Adrenal gland (tissue), 12 donors: ENCODE results near the gene CHM. TPM values are rescaled to one million over a fixed set of nuclear protein-coding genes. Genes with fewer than 3 reads are reported as not detected.

Experiments
- DNase-seq, 7 donors: peaks; one replicate each; pipeline ENCODE4 v3.0.0-alpha.2; 2019 to 2020
- H3K27ac ChIP-seq, 5 donors: fragments of 200-600 bp; sonication (generic) in 4 of 5; 1 replicate in 3 of 5; 2 replicates in 2 of 5; pipeline versions ENCODE4 v1.5.1 to v1.8.0; 2016 to 2020; ENCODE audit warnings: mild to moderate bottlenecking in 1 of 5
- H3K27me3 ChIP-seq: fragments of 200-600 bp; 2 replicates; pipeline ENCODE4 v1.8.0; 2021
- H3K36me3 ChIP-seq, 2 donors: fragments of 200-600 bp; replicated peaks in 1 of 2; 1 replicate in 1 of 2; 2 replicates in 1 of 2; pipeline versions ENCODE4 v1.5.1 to v1.8.0; 2018 to 2022
- H3K4me1 ChIP-seq, 2 donors: fragments of 200-600 bp; replicated peaks in 1 of 2; 1 replicate in 1 of 2; 2 replicates in 1 of 2; pipeline versions ENCODE4 v1.5.1 to v1.8.0; 2018 to 2021
- H3K4me3 ChIP-seq, 4 donors: fragments of 200-600 bp; sonication (generic) in 3 of 4; one replicate each; pipeline ENCODE4 v1.5.1; 2016 to 2018
- H3K9me3 ChIP-seq, 3 donors: fragments of 200-600 bp; sonication (generic) in 1 of 3; replicated peaks in 1 of 3; 1 replicate in 2 of 3; 2 replicates in 1 of 3; pipeline versions ENCODE4 v1.5.1 to v1.8.0; 2016 to 2021
- POLR2A ChIP-seq, 2 donors: fragments of 450-650 bp; IDR thresholded peaks; one replicate each; pipeline ENCODE4 v1.6.1; 2017; ENCODE audit warnings: antibody characterized with exemption in 2 of 2, mild to moderate bottlenecking in 2 of 2, moderate library complexity in 1 of 2
- WGBS, 4 donors: extraction: QIAGEN DNeasy Blood & Tissue Kit in 2 of 4; methylation state at CpG; one replicate each; pipeline versions ENCODE4 v1.1.5 to v1.1.7; 2013 to 2017; 5-methylcytosine and 5-hydroxymethylcytosine counted together
- intact Hi-C, 2 donors: fragments of 100-400 bp; cut with DNase I; formaldehyde crosslinking; loops; one replicate each; pipeline versions ENCODE4 v1.14.1 to v1.15.0; 2022 to 2023
- polyA plus RNA-seq, 3 donors: library from polyadenylated mRNA; stranded (reverse); fragments of 200-250 nt in 2 of 3; fragments of 350-450 nt in 1 of 3; fragmentation: Illumina TruSeq in 1 of 3; extraction: RNeasy Lipid Tissue Mini Kit (QIAGEN cat#74804) in 1 of 3; gene quantifications; one replicate each; pipeline ENCODE4 v1.2.3, GENCODE V29; 2013 to 2014
- total RNA-seq, 9 donors: library from RNA; depleted of rRNA in 4 of 9; stranded (reverse); fragments of >200 nt in 4 of 9; fragments of 120-200 nt in 1 of 9; fragmentation: NEBNext Ultra II Directional in 1 of 9; extraction: Animal tissue kit (Norgen Biotek cat#: 25700) in 1 of 9; gene quantifications; one replicate each; pipeline versions ENCODE4 v1.1.0 to v1.2.4, GENCODE V29; 2013 to 2023
- TF ChIP-seq, protein P1 (sequence below), 6 experiments: fragments of 450-650 bp in 4 of 6; fragments of 200-600 bp in 2 of 6; sonication (generic) in 1 of 6; IDR thresholded peaks; 1 replicate in 5 of 6; 2 replicates in 1 of 6; pipeline versions ENCODE4 v1.5.1 to v1.8.0; 2016 to 2021; ENCODE audit warnings: antibody characterized with exemption in 6 of 6, mild to moderate bottlenecking in 2 of 6, moderate library complexity in 1 of 6
- donor health status: healthy with polysubstance abuse.
- donor health status: Bipolar disorder and iron deficiency.
- donor health status: DM: yes; HTN: yes; CAD: no.
- donor health status: DM: no; HTN: no; CAD: no.
- donor health status: DM: no; HTN: no; CAD: no.
- donor health status: DM: yes; HTN: yes; CAD: no.

The CHM gene
- total and polyA plus RNA-seq, 12 donors: 12.6 to 48.8 (median 25.7) TPM

DNA sequence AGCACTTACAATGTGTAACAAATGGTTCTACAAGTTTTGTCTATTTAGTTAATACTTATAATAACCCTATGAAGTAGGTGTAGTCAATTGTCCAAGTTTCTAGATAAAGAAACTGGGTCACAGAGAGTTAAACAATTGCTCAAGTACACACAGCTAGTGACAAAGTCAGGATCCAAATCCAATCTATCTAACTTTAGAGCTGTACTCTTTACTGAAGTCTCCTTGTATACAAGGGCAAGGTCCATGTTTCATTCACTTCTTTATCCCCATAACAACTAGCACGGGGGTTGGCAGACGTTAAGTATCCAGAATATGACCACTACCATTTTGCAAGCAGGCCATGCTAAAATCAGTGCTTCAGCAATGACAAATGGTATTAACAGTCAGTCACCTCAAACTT, 141.0 kb downstream of the CHM start:
- DNase-seq: no peak
- no peak overlapping the region for H3K4me3 ChIP-seq
- H3K36me3 ChIP-seq: no peaks in the 10 kb centered on the region
- H3K9me3 ChIP-seq: no peaks in the 10 kb centered on the region
- 33 to 60% (median 53%) methylated on average over 2 of the region's 2 CpGs for WGBS, 4 donors
- H3K4me1 ChIP-seq: no peaks in the 10 kb centered on the region
- no peaks in the 10 kb centered on the region for H3K27me3 ChIP-seq
- H3K27ac ChIP-seq: no peak overlapping the region
- intact Hi-C loops: no loop called here
- TF ChIP-seq POLR2A (IDR thresholded peaks at IDR 0.05): no peak
- TF ChIP-seq, protein P1, sequence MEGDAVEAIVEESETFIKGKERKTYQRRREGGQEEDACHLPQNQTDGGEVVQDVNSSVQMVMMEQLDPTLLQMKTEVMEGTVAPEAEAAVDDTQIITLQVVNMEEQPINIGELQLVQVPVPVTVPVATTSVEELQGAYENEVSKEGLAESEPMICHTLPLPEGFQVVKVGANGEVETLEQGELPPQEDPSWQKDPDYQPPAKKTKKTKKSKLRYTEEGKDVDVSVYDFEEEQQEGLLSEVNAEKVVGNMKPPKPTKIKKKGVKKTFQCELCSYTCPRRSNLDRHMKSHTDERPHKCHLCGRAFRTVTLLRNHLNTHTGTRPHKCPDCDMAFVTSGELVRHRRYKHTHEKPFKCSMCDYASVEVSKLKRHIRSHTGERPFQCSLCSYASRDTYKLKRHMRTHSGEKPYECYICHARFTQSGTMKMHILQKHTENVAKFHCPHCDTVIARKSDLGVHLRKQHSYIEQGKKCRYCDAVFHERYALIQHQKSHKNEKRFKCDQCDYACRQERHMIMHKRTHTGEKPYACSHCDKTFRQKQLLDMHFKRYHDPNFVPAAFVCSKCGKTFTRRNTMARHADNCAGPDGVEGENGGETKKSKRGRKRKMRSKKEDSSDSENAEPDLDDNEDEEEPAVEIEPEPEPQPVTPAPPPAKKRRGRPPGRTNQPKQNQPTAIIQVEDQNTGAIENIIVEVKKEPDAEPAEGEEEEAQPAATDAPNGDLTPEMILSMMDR (IDR thresholded peaks at IDR 0.05): no peak

DNA sequence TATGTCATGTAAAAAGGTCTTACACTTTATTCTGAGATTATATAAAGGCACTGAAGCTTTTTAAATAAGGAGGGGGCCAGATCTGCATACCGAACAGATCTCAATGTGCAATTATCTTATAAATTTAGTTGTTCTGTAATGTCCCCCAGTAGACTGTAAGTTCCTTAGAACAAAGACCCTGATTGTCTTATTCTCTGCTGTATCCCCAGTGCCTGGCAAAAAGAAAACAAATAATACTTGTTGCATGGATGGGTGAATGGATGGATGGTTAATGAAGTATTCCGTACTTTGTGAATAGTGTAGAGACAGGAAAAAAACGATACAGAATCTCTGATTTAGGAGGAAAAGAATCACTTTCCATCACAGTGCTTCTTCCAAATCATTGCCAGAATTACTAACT, 141.5 kb downstream of the CHM start:
- Histone ChIP-seq H3K4me3 (no peak overlapping the region), H3K9me3 (no peaks in the 10 kb centered on the region), H3K27ac (no peak overlapping the region), H3K36me3 (no peaks in the 10 kb centered on the region), H3K27me3 (no peaks in the 10 kb centered on the region), H3K4me1 (no peaks in the 10 kb centered on the region)
- TF ChIP-seq, protein P1 (IDR thresholded peaks at IDR 0.05): no peak
- no peak for TF ChIP-seq POLR2A (IDR thresholded peaks at IDR 0.05)
- no peak for DNase-seq
- intact Hi-C loops: no loop called here
- WGBS, 4 donors: 78 to 94% (median 86%) methylated on average over 3 of the region's 3 CpGs

DNA sequence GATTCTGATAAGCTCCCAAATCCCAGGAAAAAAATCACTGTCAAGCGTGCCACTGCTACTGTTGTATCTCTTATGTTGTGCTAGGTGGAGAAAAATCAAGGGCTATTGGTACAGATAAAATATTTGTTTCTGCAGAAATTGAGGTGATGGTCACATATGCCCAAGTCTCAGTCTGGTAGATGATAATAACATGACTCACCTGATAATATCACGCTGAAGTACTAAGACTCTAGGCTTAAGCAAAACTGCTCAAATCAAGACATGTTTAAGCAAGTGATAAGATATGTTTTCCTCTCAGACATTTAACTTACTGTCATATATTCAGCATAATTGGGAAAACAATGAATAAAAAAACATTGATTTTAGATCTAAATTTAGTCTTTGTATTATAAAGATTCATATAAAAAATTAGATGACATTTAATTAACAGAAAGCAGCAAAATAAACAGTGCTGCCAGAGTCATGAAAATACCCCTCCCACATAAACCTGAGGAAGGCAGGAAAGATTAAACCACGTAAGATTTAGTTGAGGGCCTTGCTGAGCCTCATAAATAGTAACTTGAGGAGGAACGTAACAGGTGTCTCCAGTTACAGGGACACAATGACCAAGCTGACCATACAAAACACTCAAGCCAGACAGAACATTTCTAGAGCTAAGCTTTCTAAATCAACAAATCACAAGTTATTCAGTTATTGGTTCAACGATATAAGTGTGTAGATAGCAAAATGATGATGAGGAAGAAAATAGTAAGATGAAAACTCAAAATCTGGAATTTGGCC, 143.5 kb downstream of the CHM start:
- Histone ChIP-seq H3K36me3 (no peaks in the 10 kb centered on the region), H3K27ac (no peak overlapping the region), H3K9me3 (no peaks in the 10 kb centered on the region), H3K4me1 (no peaks in the 10 kb centered on the region), H3K4me3 (no peak overlapping the region), H3K27me3 (no peaks in the 10 kb centered on the region)
- intact Hi-C loops: no loop called here
- DNase-seq: no peak
- 61 to 70% (median 65%) methylated on average over 4 to 5 of the region's 5 CpGs for WGBS, 4 donors
- TF ChIP-seq, protein P1 (IDR thresholded peaks at IDR 0.05): no peak
- no peak for TF ChIP-seq POLR2A (IDR thresholded peaks at IDR 0.05)

DNA sequence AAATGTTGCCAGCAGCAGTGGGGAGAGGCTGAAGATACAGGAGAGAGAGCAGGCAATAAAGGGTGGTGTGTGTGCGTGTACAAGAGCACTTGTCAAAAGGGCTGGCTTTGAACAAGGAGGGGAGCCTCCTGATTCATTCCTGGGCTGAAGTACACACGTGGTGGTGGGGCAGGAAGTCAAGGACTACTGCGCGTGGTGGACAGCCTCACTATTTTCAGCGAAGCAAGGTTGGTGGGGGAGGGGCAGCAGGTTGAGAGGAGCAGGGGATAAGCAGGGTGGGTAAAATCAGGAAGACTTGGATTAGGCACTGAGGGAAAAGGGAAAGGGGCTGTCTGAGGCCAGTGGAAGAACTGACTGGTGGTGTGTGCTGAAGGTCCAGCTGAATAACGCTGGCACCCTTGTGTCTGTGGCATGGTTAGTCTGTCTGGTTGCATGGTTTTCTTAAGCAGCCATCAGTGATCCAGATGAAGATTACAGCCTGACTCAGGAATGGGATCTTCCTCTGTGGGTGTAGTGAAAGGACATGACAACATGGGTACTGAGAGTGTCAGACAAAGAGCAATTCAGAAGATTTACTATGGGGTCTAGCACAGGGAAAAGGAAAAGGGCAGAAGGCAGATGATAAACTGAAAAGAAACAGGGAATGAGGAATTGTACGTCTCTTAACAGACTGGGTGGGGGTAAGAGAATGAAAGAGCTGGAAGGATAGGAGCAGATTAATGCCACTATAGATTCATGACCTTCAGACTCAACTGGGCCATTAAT, 149.8 kb downstream of the CHM start:
- H3K4me3 ChIP-seq: no peak overlapping the region
- no peaks in the 10 kb centered on the region for H3K27me3 ChIP-seq
- peak overlapping the region in 1 of 5 donors; percentile 3 for H3K27ac ChIP-seq
- TF ChIP-seq, protein P1 (IDR thresholded peaks at IDR 0.05): no peak
- no peak for TF ChIP-seq POLR2A (IDR thresholded peaks at IDR 0.05)
- peak in 6 of 7 donors; percentile 20 to 41 (median 26) for DNase-seq
- WGBS, 4 donors: 51 to 62% (median 57%) methylated on average over 6 to 7 of the region's 7 CpGs
- H3K36me3 ChIP-seq: no peaks in the 10 kb centered on the region
- H3K9me3 ChIP-seq: no peaks in the 10 kb centered on the region
- intact Hi-C loops: no loop called here
- H3K4me1 ChIP-seq: no peaks in the 10 kb centered on the region
